A549 (cell line): ENCODE data around the gene MYH13. TPM values are rescaled to one million over a fixed set of nuclear protein-coding genes. Genes with fewer than 3 reads are reported as not detected.
A peak's percentile ranks its signal among the peaks of the same experiment; 100 is the strongest.

Experiments used
- ATAC-seq, 2 experiments: fragments of 200-7000 bp in 1 of 2; fragments of >200 bp in 1 of 2; cut with Nextera tagmentation in 1 of 2; cut with Tn5 transposase in 1 of 2; 3 replicates each; pipeline versions ENCODE4 v1.8.0 to v1.9.1; 2018 to 2020; ENCODE audit warnings: mild to moderate bottlenecking in 1 of 2, moderate library complexity in 1 of 2
- CTCF ChIA-PET: fragments of 300-600 bp; sonication (Branson Sonifier 250); formaldehyde crosslinking; extraction: SDS; loops from one replicate; lab custom pipeline; 2021; ENCODE audit warnings: antibody characterized with exemption, inconsistent platforms; lab: Yijun Ruan, JAX
- POLR2A ChIA-PET: fragments of 350-600 bp; formaldehyde crosslinking; extraction: SDS; loops from one replicate; lab custom pipeline; 2021; ENCODE audit warnings: antibody characterized with exemption, inconsistent platforms; lab: Yijun Ruan, JAX
- DNase-seq, 2 experiments: peaks; one replicate each; pipeline versions ENCODE4 v3.0.0 to v3.0.0-alpha.2; 2011 to 2016; ENCODE audit warnings: low read depth in 1 of 2, low spot score in 1 of 2
- FAIRE-seq: peaks from 2 replicates; lab custom pipeline; 2011; peaks lifted over from hg19 to GRCh38; lab: Jason Lieb, UNC
- H3K27ac ChIP-seq, 2 experiments: fragments of >200 bp; sonication (Bioruptor Twin); formaldehyde crosslinking; 3 replicates each; pipeline ENCODE4 v1.5.1; 2016 to 2017
- H3K4me1 ChIP-seq: fragments of >200 bp; sonication (Bioruptor Twin); formaldehyde crosslinking; 3 replicates; pipeline ENCODE4 v1.6.1; 2016
- H3K4me2 ChIP-seq: fragments of >200 bp; sonication (Bioruptor Twin); formaldehyde crosslinking; 3 replicates; pipeline ENCODE4 v1.6.1; 2016
- H3K4me3 ChIP-seq: fragments of >200 bp; sonication (Bioruptor Twin); formaldehyde crosslinking; 3 replicates; pipeline ENCODE4 v1.5.1; 2016
- H3K9me3 ChIP-seq: fragments of >200 bp; sonication (Bioruptor Twin); formaldehyde crosslinking; 3 replicates; pipeline ENCODE4 v1.6.1; 2016
- ATOH8 ChIP-seq: fragments of 250-450 bp; sonication (Bioruptor Pico); IDR thresholded peaks from 2 replicates; pipeline ENCODE4 v1.5.0; 2020; ENCODE audit warnings: low read depth, mild to moderate bottlenecking, moderate library complexity
- BCL3 ChIP-seq: fragments of >200 bp; sonication (Bioruptor Twin); formaldehyde crosslinking; IDR thresholded peaks from 3 replicates; pipeline ENCODE4 v1.6.1; 2016
- BHLHE40 ChIP-seq: IDR thresholded peaks from 2 replicates; pipeline ENCODE4 v1.6.1; 2012; ENCODE audit warnings: low read depth, low read length, inconsistent platforms
- CBX8 ChIP-seq: fragments of 200-600 bp; sonication (generic); IDR thresholded peaks from 2 replicates; pipeline ENCODE4 v1.6.1; 2016
- CHD2 ChIP-seq: fragments of 150-350 bp; IDR thresholded peaks from 2 replicates; pipeline ENCODE4 v1.6.1; 2014; ENCODE audit warnings: low read length; ENCODE audit not compliant: partially characterized antibody
- CHD4 ChIP-seq: fragments of 200-600 bp; sonication (generic); IDR thresholded peaks from 2 replicates; pipeline ENCODE4 v1.6.1; 2016; ENCODE audit warnings: antibody characterized with exemption, mild to moderate bottlenecking, borderline replicate concordance
- CTCF ChIP-seq: fragments of >200 bp; sonication (Bioruptor Twin); formaldehyde crosslinking; IDR thresholded peaks from 3 replicates; pipeline ENCODE4 v1.5.1; 2016
- E2F6 ChIP-seq: IDR thresholded peaks from 2 replicates; pipeline ENCODE4 v1.6.1; 2012; ENCODE audit warnings: low read depth, borderline replicate concordance
- EHF ChIP-seq: fragments of 250-450 bp; sonication (Bioruptor Pico); IDR thresholded peaks from 2 replicates; pipeline ENCODE4 v1.5.0; 2020; ENCODE audit warnings: mild to moderate bottlenecking
- ESRRA ChIP-seq: fragments of 150-350 bp; IDR thresholded peaks from 2 replicates; pipeline ENCODE4 v1.6.1; 2014; ENCODE audit warnings: mild to moderate bottlenecking, low read length, borderline replicate concordance
- FOSB ChIP-seq: fragments of 250-450 bp; sonication (Bioruptor Pico); IDR thresholded peaks from 2 replicates; pipeline ENCODE4 v1.5.0; 2020; ENCODE audit warnings: mild to moderate bottlenecking, moderate library complexity
- HEYL ChIP-seq: fragments of 250-450 bp; sonication (Bioruptor Pico); IDR thresholded peaks from 2 replicates; pipeline ENCODE4 v1.8.0; 2021; ENCODE audit warnings: mild to moderate bottlenecking, moderate library complexity
- HOXB13 ChIP-seq: fragments of 250-450 bp; sonication (Bioruptor Pico); IDR thresholded peaks from 2 replicates; pipeline ENCODE4 v1.5.0; 2020; ENCODE audit warnings: low read depth, mild to moderate bottlenecking, moderate library complexity
- KDM5A ChIP-seq: fragments of 200-600 bp; sonication (generic); IDR thresholded peaks from 2 replicates; pipeline ENCODE4 v1.6.1; 2016; ENCODE audit warnings: antibody characterized with exemption, mild to moderate bottlenecking
- MAFK ChIP-seq: fragments of 450-650 bp; IDR thresholded peaks from 2 replicates; pipeline ENCODE4 v1.6.1; 2014; ENCODE audit not compliant: partially characterized antibody
- MAZ ChIP-seq: fragments of 150-350 bp; IDR thresholded peaks from 2 replicates; pipeline ENCODE4 v1.6.1; 2014; ENCODE audit warnings: antibody characterized with exemption, low read depth, low read length, borderline replicate concordance
- NPAS2 ChIP-seq: fragments of 250-450 bp; sonication (Bioruptor Pico); IDR thresholded peaks from 2 replicates; pipeline ENCODE4 v1.8.0; 2022; ENCODE audit warnings: mild to moderate bottlenecking, moderate library complexity, borderline replicate concordance
- RAD21 ChIP-seq, 2 experiments: fragments of >200 bp in 1 of 2; sonication (Bioruptor Twin) in 1 of 2; formaldehyde crosslinking in 1 of 2; IDR thresholded peaks in 1 of 2; conservative IDR thresholded peaks in 1 of 2; 2 replicates in 1 of 2; 3 replicates in 1 of 2; pipeline ENCODE4 v1.6.1; 2012 to 2018; ENCODE audit warnings: inconsistent platforms in 1 of 2
- RARB ChIP-seq: fragments of 250-450 bp; sonication (Bioruptor Pico); IDR thresholded peaks from 2 replicates; pipeline ENCODE4 v1.8.0; 2021; ENCODE audit warnings: mild to moderate bottlenecking, moderate library complexity
- RFX5 ChIP-seq: fragments of 450-650 bp; IDR thresholded peaks from 2 replicates; pipeline ENCODE4 v1.7.1; 2014; ENCODE audit warnings: antibody characterized with exemption, mild to moderate bottlenecking, moderate library complexity
- SMC3 ChIP-seq: fragments of >200 bp; sonication (Bioruptor Twin); formaldehyde crosslinking; IDR thresholded peaks from 3 replicates; pipeline ENCODE4 v1.6.1; 2018; ENCODE audit warnings: inconsistent platforms
- TP53 ChIP-seq: fragments of 250-450 bp; sonication (Bioruptor Pico); IDR thresholded peaks from 2 replicates; pipeline ENCODE4 v1.5.0; 2021; ENCODE audit warnings: mild to moderate bottlenecking, moderate library complexity
- USF2 ChIP-seq: fragments of 450-650 bp; IDR thresholded peaks from 2 replicates; pipeline ENCODE4 v1.6.1; 2014; ENCODE audit warnings: antibody characterized with exemption
- ZFP36 ChIP-seq: fragments of 450-650 bp; IDR thresholded peaks from 2 replicates; pipeline ENCODE4 v1.6.1; 2014; ENCODE audit warnings: borderline replicate concordance; ENCODE audit not compliant: partially characterized antibody
- ZSCAN20 ChIP-seq: fragments of 250-450 bp; sonication (Bioruptor Pico); IDR thresholded peaks from 2 replicates; pipeline ENCODE4 v1.8.0; 2022; ENCODE audit warnings: mild to moderate bottlenecking, moderate library complexity
- WGBS: methylation state at CpG from one replicate; pipeline ENCODE4 v1.1.6; 2017; ENCODE audit errors: missing lambda C conversion rate; 5-methylcytosine and 5-hydroxymethylcytosine counted together
- polyA plus RNA-seq, 4 experiments: library from polyadenylated mRNA; depleted of rRNA in 3 of 4; stranded (reverse); fragments of >200 nt; fragmentation: RNase III in 1 of 4; extraction: RNeasy Plus Mini Kit Qiagen cat#74134 plus additional on column Dnase treatment in 1 of 4; gene quantifications; 2 replicates in 3 of 4; 3 replicates in 1 of 4; pipeline ENCODE4 v1.2.3, GENCODE V29; 2011 to 2017

MYH13 gene
- polyA plus RNA-seq, 2 of the 4 experiments (the other 2 are of a cell fraction) = not detected

- peak; percentile 93 for TF ChIP-seq CTCF
- TF ChIP-seq, all 56 proteins: peak for 4
Measured at GRCh38 chr17:10327640-10328039, 45.2 kb downstream of the MYH13 start (continued).

- FAIRE-seq (no peak), DNase-seq (no peak), ATAC-seq (no peak)
- CTCF ChIA-PET = interaction anchor here (0.6 to 29.1 kb wide), 6 partner anchors 9 to 290 kb away, joined by 3 to 614 read pairs (median 10); no protein-coding TSS in a partner anchor
- WGBS = 2% methylated on average over 4 of the region's 4 CpGs
- Histone ChIP-seq H3K4me2 (no peak overlapping the region), H3K4me1 (peaks cover 4% of the 10 kb centered on the region; the same call in 1 of the 3 replicates), H3K9me3 (no peaks in the 10 kb centered on the region), H3K27ac (no peak overlapping the region), H3K4me3 (no peak overlapping the region)
- TF ChIP-seq USF2 (no peak), RAD21 (conservative IDR thresholded peaks at IDR 0.05 in 1 of 2, IDR thresholded peaks at IDR 0.05 in 1 of 2) (no peak), BCL3 (no peak), FOSB (CRISPR knock-in tag) (no peak), ZFP36 (no peak), TP53 (CRISPR knock-in tag) (no peak), RFX5 (no peak), ZSCAN20 (CRISPR knock-in tag) (no peak), BHLHE40 (no peak), HOXB13 (CRISPR knock-in tag) (no peak), EHF (CRISPR knock-in tag) (no peak), KDM5A (no peak), ATOH8 (CRISPR knock-in tag) (no peak), CBX8 (no peak), NPAS2 (no peak)
- POLR2A ChIA-PET = no interaction called here
Measured at GRCh38 chr17:10325031-10325695, 47.6 kb downstream of the MYH13 start.

- DNase-seq (no peak), ATAC-seq (no peak), FAIRE-seq (no peak)
- POLR2A ChIA-PET = no interaction called here
- H3K4me3 ChIP-seq = no peak overlapping the region
- CTCF ChIA-PET = interaction anchor here (0.6 to 29.1 kb wide), 3 partner anchors 8 to 403 kb away, joined by 3 to 614 read pairs (median 29); no protein-coding TSS in a partner anchor
- no peak overlapping the region for H3K4me2 ChIP-seq
- 42% methylated on average over 11 of the region's 11 CpGs for WGBS
- H3K4me1 ChIP-seq = peaks cover 4% of the 10 kb centered on the region; the same call in 1 of the 3 replicates
- no peaks in the 10 kb centered on the region for H3K9me3 ChIP-seq
- H3K27ac ChIP-seq = no peak overlapping the region
- TF ChIP-seq CHD2 = no peak
- no peak for TF ChIP-seq E2F6
- no peak for TF ChIP-seq EHF (CRISPR knock-in tag)
- TF ChIP-seq MAFK = no peak
- no peak for TF ChIP-seq TP53 (CRISPR knock-in tag)
- no peak for TF ChIP-seq CBX8
- no peak for TF ChIP-seq SMC3
- TF ChIP-seq MAZ = no peak
- no peak for TF ChIP-seq ESRRA
- TF ChIP-seq HEYL (CRISPR knock-in tag) = no peak
- no peak for TF ChIP-seq USF2
- TF ChIP-seq BCL3 = no peak
- TF ChIP-seq RARB = no peak
- no peak for TF ChIP-seq CHD4
Measured at GRCh38 chr17:10323812-10324610, 48.8 kb downstream of the MYH13 start.
